RWPE2 (cell line): Measurements from ENCODE around the gene CCDC57.

Experiments used
- ATAC-seq: fragments of 200-7000 bp; cut with Tn5 transposase; 3 replicates; pipeline ENCODE4 v1.9.1; 2021; ENCODE audit warnings: low read depth
- DNase-seq: peaks from one replicate; pipeline ENCODE4 v3.0.0-alpha.2; 2020; ENCODE audit warnings: low spot score
- H3K27ac ChIP-seq: fragments of 450-650 bp; 2 replicates; pipeline ENCODE4 v1.5.1; 2017; ENCODE audit warnings: mild to moderate bottlenecking; ENCODE audit not compliant: poor library complexity, severe bottlenecking
- H3K27me3 ChIP-seq: fragments of 250-450 bp; sonication (Bioruptor Pico); 2 replicates; pipeline ENCODE4 v1.5.1; 2021; ENCODE audit warnings: mild to moderate bottlenecking, moderate library complexity; ENCODE audit not compliant: insufficient read depth, poor library complexity, severe bottlenecking
- H3K36me3 ChIP-seq: fragments of 250-450 bp; sonication (Bioruptor Pico); 2 replicates; pipeline ENCODE4 v1.5.1; 2020; ENCODE audit warnings: low read depth, mild to moderate bottlenecking, moderate library complexity
- H3K4me1 ChIP-seq: fragments of 250-450 bp; sonication (Bioruptor Pico); 2 replicates; pipeline ENCODE4 v1.5.1; 2021; ENCODE audit warnings: mild to moderate bottlenecking, moderate library complexity; ENCODE audit not compliant: insufficient read depth, poor library complexity, severe bottlenecking
- H3K4me3 ChIP-seq: fragments of 250-450 bp; sonication (Bioruptor Pico); 2 replicates; pipeline ENCODE4 v1.5.1; 2021; ENCODE audit warnings: mild to moderate bottlenecking, moderate library complexity; ENCODE audit not compliant: severe bottlenecking
- H3K9me3 ChIP-seq: fragments of 250-450 bp; sonication (Bioruptor Pico); 2 replicates; pipeline ENCODE4 v1.5.1; 2021; ENCODE audit warnings: mild to moderate bottlenecking, moderate library complexity; ENCODE audit not compliant: severe bottlenecking
- TF ChIP-seq, protein P1 (sequence below): fragments of 450-650 bp; IDR thresholded peaks from one replicate; pipeline ENCODE4 v1.5.1; 2017; ENCODE audit warnings: mild to moderate bottlenecking, moderate library complexity; ENCODE audit not compliant: poor library complexity, severe bottlenecking

Gene CCDC57

DNA sequence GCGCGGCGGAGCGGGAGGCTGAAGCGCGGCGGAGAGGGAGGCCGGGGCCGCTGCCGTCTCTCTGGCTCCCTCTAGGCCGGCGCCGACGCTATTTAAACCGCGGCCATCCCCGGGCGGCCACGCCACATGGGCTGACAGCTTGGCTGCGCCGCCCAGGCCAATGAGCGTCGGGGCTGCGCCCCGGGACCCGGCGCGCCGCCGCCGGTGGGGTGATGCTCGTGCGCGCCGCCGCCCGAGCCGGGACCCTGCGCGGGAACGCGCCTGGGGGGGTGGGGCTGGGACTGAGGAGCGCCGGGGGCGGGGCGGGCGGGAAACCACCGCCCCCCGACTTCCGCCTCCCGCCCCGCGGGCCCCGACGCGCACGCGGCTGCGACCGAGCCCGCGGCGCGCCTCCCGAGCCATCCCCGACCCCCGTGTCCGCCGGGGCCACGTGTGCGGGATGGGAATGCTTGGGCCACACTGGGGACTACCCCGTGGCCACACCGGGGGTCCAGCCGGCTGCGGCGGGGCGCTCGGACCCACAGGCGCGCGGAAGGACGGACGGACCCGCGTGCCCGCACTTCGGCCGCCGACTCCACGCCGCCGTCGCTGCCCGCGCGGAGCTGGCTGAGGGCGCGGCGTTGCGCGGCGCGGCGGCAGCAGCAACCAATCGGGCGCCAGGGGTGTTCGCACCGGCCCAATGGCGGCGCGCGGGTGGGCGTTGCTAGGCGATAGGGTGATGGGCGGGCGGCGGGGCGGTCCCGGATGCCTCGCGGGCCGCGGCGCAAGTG lies 114.3 kb downstream of the CCDC57 start, which contains the start of gene FASN:
TSS of gene FASN (minus strand) at position 68 of the 770 bp plus-strand sequence. CDS start 1,791 bp downstream, outside the sequence.
- Histone ChIP-seq H3K36me3 (peaks cover 38% of the 10 kb centered on the region), H3K4me1 (peaks cover 12% of the 10 kb centered on the region), H3K27me3 (no peaks in the 10 kb centered on the region), H3K9me3 (no peaks in the 10 kb centered on the region), H3K4me3 (peak within 1 kb of the TSS; percentile 98), H3K27ac (peak within 1 kb of the TSS; percentile 84)
- DNase-seq (peak; percentile 96), ATAC-seq (peak; percentile 75)
- TF ChIP-seq, protein P1, sequence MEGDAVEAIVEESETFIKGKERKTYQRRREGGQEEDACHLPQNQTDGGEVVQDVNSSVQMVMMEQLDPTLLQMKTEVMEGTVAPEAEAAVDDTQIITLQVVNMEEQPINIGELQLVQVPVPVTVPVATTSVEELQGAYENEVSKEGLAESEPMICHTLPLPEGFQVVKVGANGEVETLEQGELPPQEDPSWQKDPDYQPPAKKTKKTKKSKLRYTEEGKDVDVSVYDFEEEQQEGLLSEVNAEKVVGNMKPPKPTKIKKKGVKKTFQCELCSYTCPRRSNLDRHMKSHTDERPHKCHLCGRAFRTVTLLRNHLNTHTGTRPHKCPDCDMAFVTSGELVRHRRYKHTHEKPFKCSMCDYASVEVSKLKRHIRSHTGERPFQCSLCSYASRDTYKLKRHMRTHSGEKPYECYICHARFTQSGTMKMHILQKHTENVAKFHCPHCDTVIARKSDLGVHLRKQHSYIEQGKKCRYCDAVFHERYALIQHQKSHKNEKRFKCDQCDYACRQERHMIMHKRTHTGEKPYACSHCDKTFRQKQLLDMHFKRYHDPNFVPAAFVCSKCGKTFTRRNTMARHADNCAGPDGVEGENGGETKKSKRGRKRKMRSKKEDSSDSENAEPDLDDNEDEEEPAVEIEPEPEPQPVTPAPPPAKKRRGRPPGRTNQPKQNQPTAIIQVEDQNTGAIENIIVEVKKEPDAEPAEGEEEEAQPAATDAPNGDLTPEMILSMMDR, result peak; percentile 64

DNA sequence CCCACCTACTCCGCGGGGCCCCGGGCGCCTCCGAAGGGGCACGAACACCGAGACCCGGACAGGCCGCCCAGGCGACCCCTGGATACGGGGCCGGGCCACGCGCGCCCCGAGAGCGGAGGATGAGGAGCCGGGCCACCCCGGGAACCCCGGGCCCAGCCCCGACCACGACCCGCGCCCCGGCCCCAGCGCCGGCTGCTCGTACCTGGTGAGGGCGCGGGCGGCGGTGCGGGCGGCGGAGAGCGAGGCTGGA lies 114.8 kb downstream of the CCDC57 start:
- H3K4me3 ChIP-seq, result peak overlapping the region; percentile 98
- ATAC-seq (no peak), DNase-seq (no peak)
- peak overlapping the region; percentile 84 for H3K27ac ChIP-seq
- peaks cover 12% of the 10 kb centered on the region for H3K4me1 ChIP-seq
- H3K27me3 ChIP-seq, result no peaks in the 10 kb centered on the region
- H3K36me3 ChIP-seq, result peaks cover 43% of the 10 kb centered on the region
- TF ChIP-seq, protein P1, result no peak
- no peaks in the 10 kb centered on the region for H3K9me3 ChIP-seq

DNA sequence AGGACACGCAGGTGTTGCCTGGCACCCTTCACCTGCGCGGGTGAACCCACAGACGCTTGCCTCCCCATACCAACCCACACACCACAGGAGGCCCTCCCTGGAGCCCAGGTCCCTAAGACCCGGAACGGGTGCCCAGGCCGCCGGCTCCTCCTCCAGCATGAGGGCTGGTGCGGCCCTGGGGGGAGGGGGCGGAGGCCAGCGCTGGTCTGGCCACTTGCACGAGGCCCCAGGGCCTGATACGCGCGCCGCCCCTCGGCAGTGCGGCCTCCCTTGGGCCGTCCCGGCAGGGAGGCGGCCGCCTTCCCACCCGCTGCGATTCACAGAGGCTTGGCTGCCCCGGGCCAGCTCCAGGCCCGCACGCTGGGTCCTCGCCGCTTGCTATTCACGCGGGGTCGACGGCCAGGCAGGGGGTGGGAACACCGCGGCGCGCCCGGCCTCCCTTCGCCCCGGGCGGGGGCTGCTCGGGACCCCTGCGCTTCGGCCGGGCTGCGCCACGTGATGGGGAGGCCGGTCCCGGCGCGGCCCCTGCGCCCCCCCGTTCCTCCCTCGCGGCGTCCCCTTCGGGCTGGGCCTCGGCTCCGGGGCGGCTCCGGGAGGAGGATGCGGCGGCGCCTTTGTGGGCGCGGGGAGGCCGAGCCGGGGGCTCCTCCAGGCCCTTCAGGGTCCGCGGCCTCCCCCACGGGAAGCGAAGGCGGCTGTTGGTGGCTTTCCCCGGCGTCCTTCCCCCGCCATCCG lies 115.3 kb downstream of the CCDC57 start:
- DNase-seq (no peak), ATAC-seq (no peak; the same call in 2 of the 3 replicates)
- TF ChIP-seq, protein P1, result no peak
- Histone ChIP-seq H3K27me3 (no peaks in the 10 kb centered on the region), H3K9me3 (no peaks in the 10 kb centered on the region), H3K4me3 (peak overlapping the region; percentile 98), H3K27ac (peak overlapping the region; percentile 84), H3K36me3 (peaks cover 48% of the 10 kb centered on the region), H3K4me1 (peaks cover 12% of the 10 kb centered on the region)

DNA sequence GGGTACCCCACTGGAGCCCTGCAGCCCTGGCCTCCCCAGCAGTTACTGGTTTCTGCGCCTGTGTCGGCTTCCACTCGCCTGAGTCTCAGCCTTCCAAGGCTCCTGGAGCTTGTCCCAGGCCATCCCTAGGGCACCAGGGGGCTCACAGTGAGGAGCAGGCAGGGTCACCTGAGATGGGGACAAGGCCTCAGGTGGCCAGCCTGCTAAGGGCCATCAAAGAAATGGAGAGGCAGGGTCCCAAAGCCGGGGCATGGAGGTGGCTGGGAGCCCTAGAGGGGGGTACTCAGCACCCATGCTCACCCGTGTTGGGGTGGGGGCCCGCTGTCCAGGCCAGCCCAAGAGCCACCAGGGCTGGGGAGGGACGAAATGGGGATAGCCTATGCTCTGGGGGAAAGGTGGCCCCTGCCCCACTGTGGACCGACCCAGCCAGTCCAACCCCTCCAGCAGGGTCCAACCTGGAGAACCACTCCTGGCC lies 115.9 kb downstream of the CCDC57 start:
- Histone ChIP-seq H3K4me1 (peaks cover 12% of the 10 kb centered on the region), H3K36me3 (peaks cover 54% of the 10 kb centered on the region), H3K9me3 (no peaks in the 10 kb centered on the region), H3K27me3 (no peaks in the 10 kb centered on the region), H3K4me3 (peak overlapping the region; percentile 98), H3K27ac (peak overlapping the region; percentile 84)
- TF ChIP-seq, protein P1, result no peak
- no peak for DNase-seq
- ATAC-seq, result no peak
